ENCODE data around the gene PTPN22.

DNA sequence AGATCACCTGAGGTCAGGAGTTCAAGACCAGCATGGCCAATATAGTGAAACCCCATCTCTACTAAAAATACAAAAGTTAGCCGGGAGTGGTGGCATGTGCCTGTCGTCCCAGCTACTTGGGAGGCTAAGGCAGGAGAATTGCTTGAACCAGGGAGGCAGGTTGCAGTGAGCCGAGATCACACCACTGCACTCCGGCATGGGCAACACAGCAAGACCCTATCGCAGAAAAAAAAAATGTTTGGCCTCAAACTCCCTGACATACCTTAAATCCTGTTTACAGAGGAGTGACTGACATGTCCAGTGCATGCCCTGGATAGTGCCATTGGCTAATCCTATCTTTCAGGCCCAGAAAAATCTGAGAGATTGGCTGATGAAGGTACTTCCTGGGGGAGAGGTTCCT, 45.5 kb upstream of the PTPN22 start:
- no peak for TF ChIP-seq POLR2A (IDR thresholded peaks at IDR 0.05)
- TF ChIP-seq, protein P1, sequence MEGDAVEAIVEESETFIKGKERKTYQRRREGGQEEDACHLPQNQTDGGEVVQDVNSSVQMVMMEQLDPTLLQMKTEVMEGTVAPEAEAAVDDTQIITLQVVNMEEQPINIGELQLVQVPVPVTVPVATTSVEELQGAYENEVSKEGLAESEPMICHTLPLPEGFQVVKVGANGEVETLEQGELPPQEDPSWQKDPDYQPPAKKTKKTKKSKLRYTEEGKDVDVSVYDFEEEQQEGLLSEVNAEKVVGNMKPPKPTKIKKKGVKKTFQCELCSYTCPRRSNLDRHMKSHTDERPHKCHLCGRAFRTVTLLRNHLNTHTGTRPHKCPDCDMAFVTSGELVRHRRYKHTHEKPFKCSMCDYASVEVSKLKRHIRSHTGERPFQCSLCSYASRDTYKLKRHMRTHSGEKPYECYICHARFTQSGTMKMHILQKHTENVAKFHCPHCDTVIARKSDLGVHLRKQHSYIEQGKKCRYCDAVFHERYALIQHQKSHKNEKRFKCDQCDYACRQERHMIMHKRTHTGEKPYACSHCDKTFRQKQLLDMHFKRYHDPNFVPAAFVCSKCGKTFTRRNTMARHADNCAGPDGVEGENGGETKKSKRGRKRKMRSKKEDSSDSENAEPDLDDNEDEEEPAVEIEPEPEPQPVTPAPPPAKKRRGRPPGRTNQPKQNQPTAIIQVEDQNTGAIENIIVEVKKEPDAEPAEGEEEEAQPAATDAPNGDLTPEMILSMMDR (IDR thresholded peaks at IDR 0.05) = no peak
